Measurements from ENCODE around the gene TMEM132E.

DNA sequence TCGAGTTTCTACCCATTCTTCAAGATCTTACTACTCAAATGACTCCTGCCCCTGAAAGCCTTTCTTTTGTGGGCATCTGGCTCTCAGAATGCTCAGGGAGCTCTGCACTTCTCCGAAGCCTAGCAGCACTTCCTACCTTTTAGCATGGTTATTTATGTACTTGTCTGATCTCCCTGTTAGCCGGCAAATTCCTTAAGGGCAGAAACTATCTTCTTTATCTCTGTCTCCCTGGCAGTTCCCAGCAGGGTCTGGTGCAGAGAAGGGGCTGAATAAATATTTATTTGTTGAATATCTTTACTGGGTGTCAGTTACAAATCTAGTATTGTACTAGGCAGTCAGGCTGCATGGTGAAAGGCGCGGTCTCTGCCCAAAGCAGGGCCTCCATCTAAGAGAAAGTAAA, 30.7 kb downstream of the TMEM132E start:
- TF ChIP-seq, protein P1, sequence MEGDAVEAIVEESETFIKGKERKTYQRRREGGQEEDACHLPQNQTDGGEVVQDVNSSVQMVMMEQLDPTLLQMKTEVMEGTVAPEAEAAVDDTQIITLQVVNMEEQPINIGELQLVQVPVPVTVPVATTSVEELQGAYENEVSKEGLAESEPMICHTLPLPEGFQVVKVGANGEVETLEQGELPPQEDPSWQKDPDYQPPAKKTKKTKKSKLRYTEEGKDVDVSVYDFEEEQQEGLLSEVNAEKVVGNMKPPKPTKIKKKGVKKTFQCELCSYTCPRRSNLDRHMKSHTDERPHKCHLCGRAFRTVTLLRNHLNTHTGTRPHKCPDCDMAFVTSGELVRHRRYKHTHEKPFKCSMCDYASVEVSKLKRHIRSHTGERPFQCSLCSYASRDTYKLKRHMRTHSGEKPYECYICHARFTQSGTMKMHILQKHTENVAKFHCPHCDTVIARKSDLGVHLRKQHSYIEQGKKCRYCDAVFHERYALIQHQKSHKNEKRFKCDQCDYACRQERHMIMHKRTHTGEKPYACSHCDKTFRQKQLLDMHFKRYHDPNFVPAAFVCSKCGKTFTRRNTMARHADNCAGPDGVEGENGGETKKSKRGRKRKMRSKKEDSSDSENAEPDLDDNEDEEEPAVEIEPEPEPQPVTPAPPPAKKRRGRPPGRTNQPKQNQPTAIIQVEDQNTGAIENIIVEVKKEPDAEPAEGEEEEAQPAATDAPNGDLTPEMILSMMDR (conservative IDR thresholded peaks at IDR 0.05; ENCODE audit: low read depth, low read length) = no peak
- TF ChIP-seq EZH2 (IDR thresholded peaks at IDR 0.05; ENCODE audit: borderline replicate concordance, low read depth, low read length, poor library complexity, severe bottlenecking) = no peak
